H1 (cell line): ENCODE measurements around the gene LTBP1. TPM values are rescaled to one million over a fixed set of nuclear protein-coding genes. Genes with fewer than 3 reads are reported as not detected.

ENCODE experiments used
- CTCF ChIA-PET: fragments of 300-600 bp; sonication (Branson Sonifier 250); formaldehyde crosslinking; loops from one replicate; lab custom pipeline; 2021; ENCODE audit not compliant: partially characterized antibody; lab: Charles Lee
- POLR2A ChIA-PET: fragments of 300-600 bp; sonication (Branson Sonifier 250); formaldehyde crosslinking; loops from one replicate; lab custom pipeline; 2021; ENCODE audit warnings: inconsistent platforms; ENCODE audit not compliant: partially characterized antibody; lab: Charles Lee
- DNase-seq, 2 experiments: peaks; one replicate each; pipeline versions ENCODE4 v3.0.0 to v3.0.0-alpha.2; 2010 to 2022; ENCODE audit warnings: low spot score in 2 of 2, low read depth in 1 of 2, mixed read lengths in 1 of 2
- FAIRE-seq: peaks from 2 replicates; lab custom pipeline; 2011; peaks lifted over from hg19 to GRCh38; lab: Jason Lieb, UNC
- H2AFZ ChIP-seq: 2 replicates; pipeline ENCODE4 v1.8.1; 2012; ENCODE audit warnings: low read length, inconsistent platforms
- H2AK5ac ChIP-seq: 2 replicates; pipeline ENCODE4 v1.6.1; 2013; ENCODE audit warnings: low read depth, low read length
- H2BK120ac ChIP-seq: replicated peaks from 2 replicates; pipeline ENCODE3; 2013; ENCODE audit warnings: low read depth, low read length, inconsistent platforms
- H2BK12ac ChIP-seq: 2 replicates; pipeline ENCODE4 v1.6.1; 2013; ENCODE audit warnings: low read depth, low read length
- H2BK15ac ChIP-seq: 2 replicates; pipeline ENCODE4 v1.6.1; 2013; ENCODE audit warnings: low read length
- H2BK20ac ChIP-seq: 2 replicates; pipeline ENCODE4 v1.6.1; 2013; ENCODE audit warnings: low read length
- H2BK5ac ChIP-seq: 2 replicates; pipeline ENCODE4 v1.6.1; 2013; ENCODE audit warnings: low read depth, low read length
- H3K14ac ChIP-seq: 2 replicates; pipeline ENCODE4 v1.6.1; 2013; ENCODE audit warnings: inconsistent platforms; ENCODE audit not compliant: insufficient read length
- H3K18ac ChIP-seq: 2 replicates; pipeline ENCODE4 v1.6.1; 2013; ENCODE audit warnings: low read length; ENCODE audit errors: extremely low read depth
- H3K23ac ChIP-seq: 2 replicates; pipeline ENCODE4 v1.6.1; 2013; ENCODE audit warnings: inconsistent platforms; ENCODE audit not compliant: insufficient read length
- H3K23me2 ChIP-seq: 2 replicates; pipeline ENCODE4 v1.6.1; 2013; ENCODE audit warnings: low read depth, low read length
- H3K27ac ChIP-seq: 2 replicates; pipeline ENCODE4 v1.6.1; 2011; ENCODE audit warnings: low read depth, low read length, inconsistent platforms
- H3K27me3 ChIP-seq, 4 experiments: replicated peaks in 1 of 4; 1 replicate in 1 of 4; 2 replicates in 3 of 4; pipeline versions ENCODE4 v1.6.1 to v1.8.1; 2011 to 2013; ENCODE audit warnings: low read length in 3 of 4, mild to moderate bottlenecking in 3 of 4, inconsistent platforms in 2 of 4, mixed read lengths in 2 of 4, moderate library complexity in 1 of 4; ENCODE audit not compliant: control insufficient read depth in 3 of 4, insufficient read depth in 3 of 4; ENCODE audit errors: extremely low read depth in 1 of 4
- H3K36me3 ChIP-seq, 4 experiments: 2 replicates each; pipeline versions ENCODE4 v1.6.1 to v1.8.1; 2011 to 2013; ENCODE audit warnings: mild to moderate bottlenecking in 4 of 4, low read length in 3 of 4, moderate library complexity in 2 of 4, control low read depth in 1 of 4, inconsistent platforms in 1 of 4; ENCODE audit not compliant: insufficient read depth in 4 of 4, control insufficient read depth in 2 of 4
- H3K4ac ChIP-seq: replicated peaks from 2 replicates; pipeline ENCODE3; 2013; ENCODE audit warnings: low read length, low read depth, mixed read lengths, inconsistent platforms; ENCODE audit not compliant: insufficient read length
- H3K4me1 ChIP-seq, 4 experiments: replicated peaks in 1 of 4; 1 replicate in 1 of 4; 2 replicates in 3 of 4; pipeline versions ENCODE4 v1.6.1 to v1.8.1; 2011 to 2013; ENCODE audit warnings: low read length in 3 of 4, inconsistent platforms in 2 of 4, mixed read lengths in 1 of 4; ENCODE audit not compliant: insufficient read depth in 4 of 4, control insufficient read depth in 3 of 4
- H3K4me2 ChIP-seq, 2 experiments: 2 replicates each; pipeline versions ENCODE4 v1.6.1 to v1.8.1; 2011 to 2013; ENCODE audit warnings: low read depth in 2 of 2, low read length in 2 of 2, control low read depth in 1 of 2, inconsistent platforms in 1 of 2, mild to moderate bottlenecking in 1 of 2; ENCODE audit not compliant: insufficient read depth in 1 of 2
- H3K4me3 ChIP-seq, 4 experiments: fragments of 200-600, 300-600 bp in 1 of 4; sonication (generic), shearing (Covaris generic), sonication (Bioruptor Twin) in 1 of 4; 2 replicates each; pipeline versions ENCODE4 v1.5.1 to v1.8.1; 2011 to 2016; ENCODE audit warnings: low read length in 4 of 4, low read depth in 3 of 4, control low read depth in 2 of 4, inconsistent platforms in 2 of 4, mild to moderate bottlenecking in 2 of 4, mixed read lengths in 1 of 4, moderate library complexity in 1 of 4; ENCODE audit not compliant: insufficient read depth in 2 of 4; ENCODE audit errors: extremely low read depth in 1 of 4
- H3K56ac ChIP-seq: replicated peaks from 2 replicates; pipeline ENCODE3; 2013; ENCODE audit warnings: low read depth, mild to moderate bottlenecking, mixed read lengths, low read length, inconsistent platforms; ENCODE audit not compliant: insufficient read length
- H3K79me1 ChIP-seq: 2 replicates; pipeline ENCODE4 v1.6.1; 2013; ENCODE audit warnings: low read depth, low read length, control low read depth
- H3K79me2 ChIP-seq, 2 experiments: 2 replicates each; pipeline versions ENCODE4 v1.6.1 to v1.8.1; 2012 to 2013; ENCODE audit warnings: low read length in 2 of 2, mild to moderate bottlenecking in 2 of 2, inconsistent platforms in 1 of 2; ENCODE audit not compliant: insufficient read depth in 2 of 2, control insufficient read depth in 1 of 2
- H3K9ac ChIP-seq, 4 experiments: replicated peaks in 1 of 4; 1 replicate in 1 of 4; 2 replicates in 3 of 4; pipeline versions ENCODE4 v1.6.1 to v1.8.1; 2011 to 2013; ENCODE audit warnings: low read depth in 3 of 4, low read length in 3 of 4, control low read depth in 2 of 4, mild to moderate bottlenecking in 2 of 4, moderate library complexity in 2 of 4, inconsistent platforms in 1 of 4; ENCODE audit errors: extremely low read depth in 1 of 4
- H3K9me3 ChIP-seq, 2 experiments: 2 replicates each; pipeline versions ENCODE4 v1.6.1 to v1.8.1; 2012 to 2013; ENCODE audit warnings: mild to moderate bottlenecking in 2 of 2, moderate library complexity in 2 of 2, control low read depth in 1 of 2, inconsistent platforms in 1 of 2, low read depth in 1 of 2, low read length in 1 of 2, mixed read lengths in 1 of 2; ENCODE audit not compliant: insufficient read depth in 2 of 2
- H4K20me1 ChIP-seq, 2 experiments: replicated peaks in 1 of 2; 2 replicates each; pipeline versions ENCODE3 to v1.8.1; 2011 to 2013; ENCODE audit warnings: inconsistent platforms in 2 of 2, low read length in 2 of 2, mild to moderate bottlenecking in 1 of 2; ENCODE audit not compliant: insufficient read depth in 2 of 2, control insufficient read depth in 1 of 2
- H4K5ac ChIP-seq: 2 replicates; pipeline ENCODE4 v1.6.1; 2013; ENCODE audit warnings: low read length, low read depth, mixed read lengths, inconsistent platforms; ENCODE audit not compliant: insufficient read length
- H4K8ac ChIP-seq: 2 replicates; pipeline ENCODE4 v1.8.0; 2013; ENCODE audit warnings: mild to moderate bottlenecking, moderate library complexity, low read length, inconsistent platforms; ENCODE audit not compliant: insufficient read depth; ENCODE audit errors: extremely low read depth
- H4K91ac ChIP-seq: replicated peaks from 2 replicates; pipeline ENCODE3; 2013; ENCODE audit warnings: low read length, mixed read lengths, inconsistent platforms; ENCODE audit not compliant: insufficient read length
- ATF2 ChIP-seq: IDR thresholded peaks from 2 replicates; pipeline ENCODE4 v1.6.1; 2012; ENCODE audit warnings: low read length, inconsistent platforms
- BCL11A ChIP-seq, 2 experiments: IDR thresholded peaks; one replicate each; pipeline ENCODE4 v1.6.1; 2011; ENCODE audit warnings: low read depth in 2 of 2, low read length in 2 of 2, mild to moderate bottlenecking in 2 of 2
- CREB1 ChIP-seq: IDR thresholded peaks from 2 replicates; pipeline ENCODE4 v1.6.1; 2012; ENCODE audit warnings: inconsistent platforms
- CTBP2 ChIP-seq: IDR thresholded peaks from 2 replicates; pipeline ENCODE4 v1.7.0; 2011; ENCODE audit warnings: borderline replicate concordance, mild to moderate bottlenecking, moderate library complexity, mixed read lengths, low read length; ENCODE audit not compliant: insufficient read depth, insufficient read length
- EP300 ChIP-seq, 2 experiments: IDR thresholded peaks; 1 replicate in 1 of 2; 2 replicates in 1 of 2; pipeline ENCODE4 v1.6.1; 2011 to 2012; ENCODE audit warnings: low read depth in 2 of 2, low read length in 2 of 2, mild to moderate bottlenecking in 2 of 2, borderline replicate concordance in 1 of 2, inconsistent platforms in 1 of 2, moderate library complexity in 1 of 2
- EZH2 ChIP-seq: fragments of 200-600 bp; sonication (generic); IDR thresholded peaks from 2 replicates; pipeline ENCODE4 v1.7.1; 2012; ENCODE audit warnings: low read depth, mild to moderate bottlenecking, moderate library complexity, low read length, inconsistent platforms; ENCODE audit not compliant: severe bottlenecking
- POU5F1 ChIP-seq: IDR thresholded peaks from 2 replicates; pipeline ENCODE4 v1.6.1; 2011; ENCODE audit warnings: low read depth, mild to moderate bottlenecking, low read length, moderate library complexity
- RXRA ChIP-seq: IDR thresholded peaks from 2 replicates; pipeline ENCODE4 v1.6.1; 2011; ENCODE audit warnings: low read depth, mild to moderate bottlenecking, low read length, moderate library complexity; ENCODE audit not compliant: insufficient read depth
- SIN3A ChIP-seq, 2 experiments: IDR thresholded peaks in 1 of 2; conservative IDR thresholded peaks in 1 of 2; 2 replicates each; pipeline ENCODE4 v1.6.1; 2011 to 2012; ENCODE audit warnings: low read length in 2 of 2, improper control_type of control experiment in 1 of 2, low read depth in 1 of 2, mild to moderate bottlenecking in 1 of 2
- WGBS, 2 experiments: shearing (Covaris generic) in 1 of 2; methylation state at CpG; one replicate each; pipeline versions ENCODE4 v1.1.6 to v1.1.7; 2013 to 2015; ENCODE audit warnings: low lambda C conversion rate in 2 of 2, mixed read lengths in 2 of 2, inconsistent platforms in 1 of 2, low coverage in 1 of 2, missing lambda C conversion rate in 1 of 2; ENCODE audit not compliant: insufficient replicate concordance in 2 of 2, insufficient coverage in 1 of 2, insufficient read length in 1 of 2; ENCODE audit errors: extremely low coverage in 1 of 2, missing lambda C conversion rate in 1 of 2; 5-methylcytosine and 5-hydroxymethylcytosine counted together
- polyA plus RNA-seq, 7 experiments: library from polyadenylated mRNA; depleted of rRNA in 3 of 7; stranded (reverse) in 5 of 7; unstranded in 2 of 7; fragments of >200 nt in 5 of 7; fragments of 200-250 nt in 2 of 7; gene quantifications; 1 replicate in 5 of 7; 2 replicates in 1 of 7; 4 replicates in 1 of 7; pipeline versions ENCODE4 v1.2.1 to v1.2.3, GENCODE V29; 2011 to 2013; ENCODE audit warnings: missing spikeins in 2 of 7, mixed read lengths in 2 of 7
- total RNA-seq: library from RNA; stranded (reverse); fragmentation: NEBNext Ultra II Directional; extraction: Animal tissue kit (Norgen Biotek cat#: 25700); gene quantifications from 2 replicates; pipeline ENCODE4 v1.2.1, GENCODE V29; 2021
- TF ChIP-seq, protein P1 (sequence below): IDR thresholded peaks from 2 replicates; pipeline ENCODE4 v1.6.1; 2011; ENCODE audit warnings: low read length, improper control_type of control experiment

Gene LTBP1
- total and polyA plus RNA-seq, 2 of the 8 experiments (the other 6 are each of a cell fraction or from before 2014, with no cell fraction given) = 15.4 to 24.7 TPM

DNA sequence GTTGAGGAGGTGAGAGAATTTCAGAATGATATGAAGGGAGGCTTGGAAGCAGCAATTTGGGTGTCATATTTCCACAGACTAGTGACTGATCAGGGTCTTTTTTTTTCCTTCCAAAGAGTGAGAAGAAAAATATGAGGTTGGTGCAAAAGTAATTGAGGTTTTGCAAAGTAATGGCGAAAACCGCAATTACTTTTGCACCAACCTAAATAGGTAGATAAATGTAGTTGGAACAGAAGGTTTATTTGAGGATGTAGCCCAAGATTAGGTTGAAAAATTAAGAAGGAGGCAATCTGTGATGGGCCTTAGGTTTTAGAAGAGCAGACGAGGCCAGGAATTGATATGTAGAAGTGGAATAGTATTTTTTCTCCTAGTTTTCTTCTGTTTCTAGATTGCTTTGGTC is 7.8 kb upstream of the LTBP1 start:
- Histone ChIP-seq H4K5ac (no peak overlapping the region), H3K18ac (no peak overlapping the region), H4K20me1 (no peaks in the 10 kb centered on the region), H3K23me2 (no peaks in the 10 kb centered on the region), H3K9ac (no peak overlapping the region), H4K8ac (no peak overlapping the region), H2BK120ac (no peak overlapping the region), H3K14ac (no peak overlapping the region), H4K91ac (no peak overlapping the region), H3K23ac (no peak overlapping the region), H3K79me2 (no peaks in the 10 kb centered on the region), H2AK5ac (no peak overlapping the region), H2AFZ (no peak overlapping the region), H2BK20ac (no peak overlapping the region), H3K4ac (no peak overlapping the region), H3K27me3 (no peaks in the 10 kb centered on the region), H3K27ac (no peak overlapping the region), H3K4me2 (peak overlapping the region in 1 of 2 experiments; percentile 59; a peak in 1 of 4 replicates), H3K79me1 (no peaks in the 10 kb centered on the region), H3K36me3 (no peaks in the 10 kb centered on the region), H3K9me3 (no peaks in the 10 kb centered on the region), H2BK12ac (no peak overlapping the region), H3K4me3 (peak overlapping the region in 1 of 4 experiments; percentile 38; a peak in 1 of 8 replicates), H2BK15ac (no peak overlapping the region), H3K4me1 (peaks cover 0 to 15% (median 12%) of the 10 kb centered on the region in 4 experiments; a peak in 6 of 7 replicates), H3K56ac (no peak overlapping the region), H2BK5ac (no peak overlapping the region)
- FAIRE-seq (no peak), DNase-seq (no peak)
- POLR2A ChIA-PET = interaction anchor here (1.3 kb wide), 1 partner anchor 13 kb away, joined by 3 read pairs; no protein-coding TSS in a partner anchor
- CTCF ChIA-PET = interaction anchor here (1.0 kb wide), 1 partner anchor 165 kb away, joined by 4 read pairs; no protein-coding TSS in a partner anchor
- WGBS, 2 experiments = 86% methylated on average over 3 of the region's 3 CpGs; no CpG with 5 or more reads in 1 of the 2 experiments
- TF ChIP-seq EZH2 (no peak), SIN3A (conservative IDR thresholded peaks at IDR 0.05 in 1 of 2, IDR thresholded peaks at IDR 0.05 in 1 of 2; ENCODE audit: low read depth in 1 of 2, low read length in 2 of 2) (no peak), BCL11A (IDR thresholded peaks at IDR 0.05; ENCODE audit: low read depth in 2 of 2, low read length in 2 of 2) (no peak), EP300 (IDR thresholded peaks at IDR 0.05; ENCODE audit: borderline replicate concordance in 1 of 2, low read depth in 2 of 2, low read length in 2 of 2) (no peak), POU5F1 (no peak), RXRA (no peak), CTBP2 (no peak), CREB1 (no peak), ATF2 (no peak)
- TF ChIP-seq, protein P1, sequence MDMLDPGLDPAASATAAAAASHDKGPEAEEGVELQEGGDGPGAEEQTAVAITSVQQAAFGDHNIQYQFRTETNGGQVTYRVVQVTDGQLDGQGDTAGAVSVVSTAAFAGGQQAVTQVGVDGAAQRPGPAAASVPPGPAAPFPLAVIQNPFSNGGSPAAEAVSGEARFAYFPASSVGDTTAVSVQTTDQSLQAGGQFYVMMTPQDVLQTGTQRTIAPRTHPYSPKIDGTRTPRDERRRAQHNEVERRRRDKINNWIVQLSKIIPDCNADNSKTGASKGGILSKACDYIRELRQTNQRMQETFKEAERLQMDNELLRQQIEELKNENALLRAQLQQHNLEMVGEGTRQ = no peak
